Glutamatergic neuron (in vitro differentiated cells): ENCODE measurements around the gene CORIN. TPM values are rescaled to one million over a fixed set of nuclear protein-coding genes. Genes with fewer than 3 reads are reported as not detected.

Source experiments
- DNase-seq: peaks from one replicate; pipeline ENCODE4 v3.0.0; 2022
- H3K27ac Mint-ChIP-seq: one replicate; pipeline ENCODE4 v1.8.0; 2020; ENCODE audit warnings: mild to moderate bottlenecking, mixed read lengths, inconsistent platforms; ENCODE audit not compliant: unreplicated experiment
- H3K27me3 Mint-ChIP-seq: one replicate; pipeline ENCODE4 v1.8.0; 2020; ENCODE audit warnings: mild to moderate bottlenecking, moderate library complexity, mixed read lengths, inconsistent platforms; ENCODE audit not compliant: unreplicated experiment
- H3K36me3 Mint-ChIP-seq: one replicate; pipeline ENCODE4 v1.8.0; 2020; ENCODE audit warnings: mild to moderate bottlenecking, mixed read lengths, inconsistent platforms; ENCODE audit not compliant: unreplicated experiment
- H3K4me1 Mint-ChIP-seq: one replicate; pipeline ENCODE4 v1.8.0; 2020; ENCODE audit warnings: mild to moderate bottlenecking, low read depth, mixed read lengths, inconsistent platforms; ENCODE audit not compliant: unreplicated experiment
- H3K4me3 Mint-ChIP-seq: one replicate; pipeline ENCODE4 v1.8.0; 2020; ENCODE audit warnings: mild to moderate bottlenecking, mixed read lengths, inconsistent platforms; ENCODE audit not compliant: unreplicated experiment
- H3K9me3 Mint-ChIP-seq: one replicate; pipeline ENCODE4 v1.8.0; 2020; ENCODE audit warnings: mild to moderate bottlenecking, moderate library complexity, mixed read lengths, inconsistent platforms; ENCODE audit not compliant: unreplicated experiment
- CTCF ChIP-seq: fragments of 200-600 bp; sonication (generic); IDR thresholded peaks from one replicate; pipeline ENCODE4 v1.5.0; 2021; ENCODE audit not compliant: partially characterized antibody, unreplicated experiment
- total RNA-seq: library from RNA; stranded (reverse); fragmentation: NEBNext Ultra II Directional; extraction: Animal tissue kit (Norgen Biotek cat#: 25700); gene quantifications from one replicate; pipeline ENCODE4 v1.2.1, GENCODE V29; 2021; ENCODE audit not compliant: unreplicated experiment

Gene CORIN
- total RNA-seq, 1 donor from 2014 or later: 0.32 TPM

GRCh38 chr4:47731182-47731581, 106.7 kb downstream of the CORIN start:
- H3K36me3 Mint-ChIP-seq: no peaks in the 10 kb centered on the region

GRCh38 chr4:47729131-47729680, 108.7 kb downstream of the CORIN start:
- peaks cover 2% of the 10 kb centered on the region for H3K4me1 Mint-ChIP-seq
- no peak overlapping the region for H3K4me3 Mint-ChIP-seq
- peaks cover 2% of the 10 kb centered on the region for H3K9me3 Mint-ChIP-seq
- no peak overlapping the region for H3K27ac Mint-ChIP-seq
- DNase-seq: no peak
- H3K27me3 Mint-ChIP-seq: no peaks in the 10 kb centered on the region
- no peaks in the 10 kb centered on the region for H3K36me3 Mint-ChIP-seq
- no peak for TF ChIP-seq CTCF

More at GRCh38 chr4:47731182-47731581, 106.7 kb downstream of the CORIN start:
- no peak for TF ChIP-seq CTCF
- Mint-ChIP-seq H3K9me3 (peaks cover 2% of the 10 kb centered on the region), H3K27ac (no peak overlapping the region), H3K27me3 (no peaks in the 10 kb centered on the region), H3K4me1 (peaks cover 2% of the 10 kb centered on the region), H3K4me3 (no peak overlapping the region)
- no peak for DNase-seq

- Mint-ChIP-seq H3K4me3 (no peak overlapping the region), H3K4me1 (no peaks in the 10 kb centered on the region), H3K27me3 (no peaks in the 10 kb centered on the region), H3K27ac (no peak overlapping the region), H3K36me3 (no peaks in the 10 kb centered on the region), H3K9me3 (no peaks in the 10 kb centered on the region)
- DNase-seq: no peak
- no peak for TF ChIP-seq CTCF
These were observed 115.8 kb downstream of the CORIN start for GRCh38 chr4:47721892-47722575.

GRCh38 chr4:47721485-47721884, 116.4 kb downstream of the CORIN start:
- TF ChIP-seq CTCF: no peak
- Mint-ChIP-seq H3K9me3 (no peaks in the 10 kb centered on the region), H3K36me3 (no peaks in the 10 kb centered on the region), H3K4me1 (no peaks in the 10 kb centered on the region), H3K27ac (no peak overlapping the region), H3K4me3 (no peak overlapping the region), H3K27me3 (no peaks in the 10 kb centered on the region)
- no peak for DNase-seq

- no peaks in the 10 kb centered on the region for H3K4me1 Mint-ChIP-seq
- no peaks in the 10 kb centered on the region for H3K9me3 Mint-ChIP-seq
- no peaks in the 10 kb centered on the region for H3K36me3 Mint-ChIP-seq
- H3K4me3 Mint-ChIP-seq: no peak overlapping the region
- no peak for DNase-seq
- no peak for TF ChIP-seq CTCF
- H3K27ac Mint-ChIP-seq: no peak overlapping the region
- no peaks in the 10 kb centered on the region for H3K27me3 Mint-ChIP-seq
These were observed 117.1 kb downstream of the CORIN start for GRCh38 chr4:47720787-47721186.
